AG09319 (cell line): ENCODE measurements around the gene ERI3.

ENCODE experiments used
- DNase-seq: peaks from one replicate; pipeline ENCODE4 v3.0.0-alpha.2; 2010; ENCODE audit warnings: low read depth; ENCODE audit errors: extremely low read depth
- CTCF ChIP-seq: IDR thresholded peaks from 2 replicates; pipeline ENCODE4 v1.5.1; 2011; ENCODE audit warnings: low read depth, mild to moderate bottlenecking, inconsistent platforms, low read length, moderate library complexity

ERI3 gene

GRCh38 chr1:44326024-44326701, 28.9 kb downstream of the ERI3 start:
- no peak for DNase-seq
- no peak for TF ChIP-seq CTCF

- TF ChIP-seq CTCF, result no peak
- no peak for DNase-seq
Measured at GRCh38 chr1:44323947-44324346, 31.1 kb downstream of the ERI3 start.

- no peak for TF ChIP-seq CTCF
- DNase-seq, result no peak
Measured at GRCh38 chr1:44322367-44322766, 32.7 kb downstream of the ERI3 start.

- no peak for TF ChIP-seq CTCF
- DNase-seq, result no peak
Measured at GRCh38 chr1:44321466-44321865, 33.6 kb downstream of the ERI3 start.

GRCh38 chr1:44318097-44319088, 36.7 kb downstream of the ERI3 start:
- DNase-seq, result no peak
- TF ChIP-seq CTCF, result peak; percentile 63

GRCh38 chr1:44316231-44316759, 38.8 kb downstream of the ERI3 start:
- TF ChIP-seq CTCF, result no peak
- DNase-seq, result no peak

- no peak for TF ChIP-seq CTCF
Measured at GRCh38 chr1:44315521-44315920, 39.5 kb downstream of the ERI3 start.

More at GRCh38 chr1:44315521-44315920, 39.5 kb downstream of the ERI3 start:
- DNase-seq, result no peak
